CD1c-positive myeloid dendritic cell (primary cell): ENCODE data around the gene CCDC192.

Source experiments
- DNase-seq: peaks from one replicate; pipeline ENCODE4 v3.0.0-alpha.2; 2016; ENCODE audit errors: extremely low spot score

The CCDC192 gene

GRCh38 chr5:127885176-127885575 lies 182.0 kb downstream of the CCDC192 start:
- DNase-seq: no peak

GRCh38 chr5:127886081-127886480 lies 182.9 kb downstream of the CCDC192 start:
- DNase-seq: no peak

- DNase-seq: no peak
Measured at GRCh38 chr5:127887282-127887681, 184.1 kb downstream of the CCDC192 start.

GRCh38 chr5:127891942-127892341 lies 188.8 kb downstream of the CCDC192 start:
- no peak for DNase-seq

- DNase-seq: no peak
Measured at GRCh38 chr5:127892467-127893207, 189.4 kb downstream of the CCDC192 start.

- no peak for DNase-seq
Measured at GRCh38 chr5:127893232-127893631, 190.0 kb downstream of the CCDC192 start.

- DNase-seq: no peak
Measured at GRCh38 chr5:127894461-127894860, 191.3 kb downstream of the CCDC192 start.

- no peak for DNase-seq
Measured at GRCh38 chr5:127898551-127899213, 195.5 kb downstream of the CCDC192 start.

GRCh38 chr5:127899214-127899610 lies 196.0 kb downstream of the CCDC192 start:
- no peak for DNase-seq

GRCh38 chr5:127906562-127907204 lies 203.5 kb downstream of the CCDC192 start:
- no peak for DNase-seq

- no peak for DNase-seq
Measured at GRCh38 chr5:127907907-127908306, 204.7 kb downstream of the CCDC192 start.

- no peak for DNase-seq
Measured at GRCh38 chr5:127909066-127909465, 205.9 kb downstream of the CCDC192 start.

GRCh38 chr5:127909821-127910220 lies 206.6 kb downstream of the CCDC192 start:
- no peak for DNase-seq

- DNase-seq: no peak
Measured at GRCh38 chr5:127910307-127910956, 207.2 kb downstream of the CCDC192 start.

- no peak for DNase-seq
Measured at GRCh38 chr5:127911619-127912018, 208.4 kb downstream of the CCDC192 start.

GRCh38 chr5:127912411-127912810 lies 209.2 kb downstream of the CCDC192 start:
- DNase-seq: no peak

- no peak for DNase-seq
Measured at GRCh38 chr5:127916885-127917573, 213.8 kb downstream of the CCDC192 start.

- no peak for DNase-seq
Measured at GRCh38 chr5:127919006-127919796, 216.0 kb downstream of the CCDC192 start.

GRCh38 chr5:127919818-127920217 lies 216.6 kb downstream of the CCDC192 start:
- no peak for DNase-seq

GRCh38 chr5:127920936-127921335 lies 217.7 kb downstream of the CCDC192 start:
- no peak for DNase-seq

- DNase-seq: no peak
Measured at GRCh38 chr5:127922603-127923002, 219.4 kb downstream of the CCDC192 start.
